NOMO-1 (cell line): ENCODE results near the gene ACTL9.
"Not testable (repeated sequence)": the region's sequence is repeated elsewhere in the genome, so short reads cannot be mapped to it uniquely, and the experiment has no call there.

Experiments used
- DNase-seq, 2 experiments: peaks; one replicate each; lab custom pipeline; 2025; ENCODE audit not compliant: unreplicated experiment in 2 of 2; lab: John Stamatoyannopoulos, UW

Gene ACTL9, protein sequence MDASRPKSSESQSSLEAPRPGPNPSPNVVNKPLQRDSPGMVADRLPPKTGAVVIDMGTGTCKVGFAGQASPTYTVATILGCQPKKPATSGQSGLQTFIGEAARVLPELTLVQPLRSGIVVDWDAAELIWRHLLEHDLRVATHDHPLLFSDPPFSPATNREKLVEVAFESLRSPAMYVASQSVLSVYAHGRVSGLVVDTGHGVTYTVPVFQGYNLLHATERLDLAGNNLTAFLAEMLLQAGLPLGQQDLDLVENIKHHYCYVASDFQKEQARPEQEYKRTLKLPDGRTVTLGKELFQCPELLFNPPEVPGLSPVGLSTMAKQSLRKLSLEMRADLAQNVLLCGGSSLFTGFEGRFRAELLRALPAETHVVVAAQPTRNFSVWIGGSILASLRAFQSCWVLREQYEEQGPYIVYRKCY

GRCh38 chr19:8698433-8699063 lies at the start of gene ACTL9:
Gene ACTL9, minus strand, starts transcription at chr19:8698795. Its CDS starts 94 bp downstream, at chr19:8698701.
- no peak for DNase-seq

- DNase-seq: not testable (repeated sequence)
These were observed 40.9 kb upstream of the ACTL9 start for GRCh38 chr19:8739291-8740065.

DNA sequence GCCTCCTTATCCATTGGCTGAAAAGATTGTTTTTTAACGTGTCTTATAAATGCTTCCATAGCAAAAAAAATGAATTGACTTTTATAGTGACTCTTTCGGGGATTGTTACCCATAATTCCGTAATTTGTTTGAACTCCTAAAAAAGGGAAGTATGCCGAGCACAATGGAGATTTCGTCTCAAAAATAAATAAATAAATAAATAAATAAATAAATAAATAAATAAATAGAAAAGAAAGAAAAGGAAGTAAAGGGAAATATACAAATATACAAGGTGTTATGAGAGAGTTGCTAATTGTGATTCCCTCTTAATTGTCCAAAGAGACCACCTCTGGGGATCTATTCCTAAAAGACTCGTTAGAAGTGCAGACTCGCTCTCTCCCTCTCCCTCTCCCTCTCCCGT lies 39.8 kb upstream of the ACTL9 start:
- DNase-seq: no peak

DNA sequence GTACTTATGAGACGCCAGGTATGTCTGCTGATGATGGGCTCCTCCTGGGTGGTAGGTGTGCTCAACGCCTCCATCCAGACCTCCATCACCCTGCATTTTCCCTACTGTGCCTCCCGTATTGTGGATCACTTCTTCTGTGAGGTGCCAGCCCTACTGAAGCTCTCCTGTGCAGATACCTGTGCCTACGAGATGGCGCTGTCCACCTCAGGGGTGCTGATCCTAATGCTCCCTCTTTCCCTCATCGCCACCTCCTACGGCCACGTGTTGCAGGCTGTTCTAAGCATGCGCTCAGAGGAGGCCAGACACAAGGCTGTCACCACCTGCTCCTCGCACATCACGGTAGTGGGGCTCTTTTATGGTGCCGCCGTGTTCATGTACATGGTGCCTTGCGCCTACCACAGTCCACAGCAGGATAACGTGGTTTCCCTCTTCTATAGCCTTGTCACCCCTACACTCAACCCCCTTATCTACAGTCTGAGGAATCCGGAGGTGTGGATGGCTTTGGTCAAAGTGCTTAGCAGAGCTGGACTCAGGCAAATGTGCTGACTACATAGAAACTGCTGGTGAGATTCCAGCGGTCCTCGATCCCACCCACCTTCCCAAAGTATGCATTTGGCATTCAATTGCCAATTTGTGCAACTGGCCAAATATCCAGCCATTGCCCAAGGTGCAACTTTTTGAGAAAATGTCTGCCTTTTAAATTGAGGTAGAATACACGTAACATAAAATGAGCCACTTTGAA lies 33.0 kb upstream of the ACTL9 start:
- no peak for DNase-seq

DNA sequence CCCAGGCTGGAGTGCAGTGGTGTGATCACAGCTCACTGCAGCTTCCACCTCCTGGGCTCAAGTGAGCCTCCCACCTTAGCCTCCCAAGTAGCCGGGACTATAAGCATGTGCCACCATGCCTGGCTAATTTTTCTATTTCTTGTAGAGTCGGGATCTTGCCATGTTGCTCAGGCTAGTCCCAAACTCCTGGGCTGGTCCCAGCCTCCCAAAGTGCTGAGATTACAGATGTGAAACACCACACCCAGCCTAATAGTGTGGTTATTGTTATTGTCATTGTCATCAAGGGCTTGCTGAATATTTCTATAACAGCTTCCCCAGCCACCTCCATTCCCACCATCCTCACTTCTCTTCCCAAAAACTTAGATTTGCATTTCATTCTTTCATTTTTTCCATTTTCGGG lies 25.7 kb upstream of the ACTL9 start:
- no peak for DNase-seq

GRCh38 chr19:8722032-8722431 lies 23.4 kb upstream of the ACTL9 start:
- no peak for DNase-seq

DNA sequence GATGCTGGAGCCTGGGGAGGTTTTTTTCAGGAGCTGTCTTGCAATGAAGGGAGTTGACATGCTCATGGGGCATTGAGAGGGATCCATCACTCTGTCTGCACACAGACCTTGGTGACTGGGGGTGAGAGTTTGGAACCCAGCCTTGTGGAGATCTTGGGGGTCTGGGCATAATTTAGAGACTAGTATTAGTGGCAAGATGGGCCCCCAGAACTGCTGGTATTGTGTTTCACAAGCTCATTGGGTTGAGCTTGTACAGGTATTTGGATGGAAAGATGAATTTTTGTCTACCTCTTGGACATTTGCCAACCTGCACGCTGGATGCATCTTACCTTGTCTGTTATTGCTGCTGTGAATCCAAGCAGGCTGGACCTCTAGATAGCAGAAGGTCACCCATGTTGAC lies 22.7 kb upstream of the ACTL9 start, which contains the start of gene OR2Z1:
Gene OR2Z1, plus strand, starts transcription at position 301 of the 400 bp plus-strand sequence. CDS start 9,395 bp downstream, outside the sequence.
- DNase-seq: no peak

- not testable (repeated sequence) for DNase-seq
These were observed 11.7 kb upstream of the ACTL9 start for GRCh38 chr19:8710337-8710736.

- no peak for DNase-seq
These were observed 7.1 kb upstream of the ACTL9 start for GRCh38 chr19:8705742-8706141.

DNA sequence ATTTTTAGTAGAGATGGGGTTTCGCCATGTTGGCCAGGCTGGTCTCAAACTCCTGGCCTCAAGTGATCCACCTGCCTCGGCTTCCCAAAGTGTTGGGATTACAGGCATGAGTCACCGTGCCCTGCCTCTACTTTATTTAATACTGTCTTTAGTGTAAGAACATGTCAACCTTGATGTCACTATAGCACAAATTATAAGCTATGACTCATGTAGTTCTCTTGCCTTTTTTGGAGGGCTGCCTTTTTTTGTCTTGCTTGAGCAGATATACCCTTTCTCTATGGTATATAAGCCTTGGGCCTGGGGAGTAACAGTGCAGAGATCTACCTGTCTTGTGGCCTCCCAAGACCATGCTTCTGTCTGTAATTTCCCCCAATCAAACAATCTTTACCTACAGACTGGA lies 6.7 kb upstream of the ACTL9 start:
- not testable (repeated sequence) for DNase-seq

GRCh38 chr19:8703223-8703622 lies 4.6 kb upstream of the ACTL9 start:
- DNase-seq: no peak

GRCh38 chr19:8702350-8702749 lies 3.8 kb upstream of the ACTL9 start:
- DNase-seq: no peak

- DNase-seq: no peak
These were observed 2.4 kb upstream of the ACTL9 start for GRCh38 chr19:8700956-8701355.

- DNase-seq: no peak
These were observed 1.3 kb upstream of the ACTL9 start for GRCh38 chr19:8699908-8700307.

GRCh38 chr19:8697671-8698432 lies 743 bp downstream of the ACTL9 start:
- no peak for DNase-seq

DNA sequence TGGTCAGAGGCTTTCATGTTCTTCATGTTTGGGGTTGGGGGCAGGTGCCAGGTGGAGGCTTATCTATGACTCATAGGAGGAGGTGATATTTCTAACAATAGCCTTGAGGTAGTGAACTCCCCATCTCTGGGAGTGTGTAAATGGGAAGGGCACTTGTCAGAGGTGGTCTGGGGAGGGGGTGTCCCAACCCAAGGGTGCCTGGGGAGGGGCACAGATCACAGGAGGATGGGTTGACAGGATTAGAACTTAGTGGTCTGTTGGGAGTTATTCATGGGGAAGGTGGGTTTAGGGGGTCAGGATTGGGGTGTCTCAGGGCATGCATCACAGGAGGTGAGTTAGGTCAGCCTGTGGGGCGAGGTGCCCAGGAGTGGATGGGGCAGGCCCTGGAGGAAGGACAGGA lies 1.6 kb downstream of the ACTL9 start:
- DNase-seq: no peak

GRCh38 chr19:8695911-8696310 lies 2.7 kb downstream of the ACTL9 start:
- no peak for DNase-seq

DNA sequence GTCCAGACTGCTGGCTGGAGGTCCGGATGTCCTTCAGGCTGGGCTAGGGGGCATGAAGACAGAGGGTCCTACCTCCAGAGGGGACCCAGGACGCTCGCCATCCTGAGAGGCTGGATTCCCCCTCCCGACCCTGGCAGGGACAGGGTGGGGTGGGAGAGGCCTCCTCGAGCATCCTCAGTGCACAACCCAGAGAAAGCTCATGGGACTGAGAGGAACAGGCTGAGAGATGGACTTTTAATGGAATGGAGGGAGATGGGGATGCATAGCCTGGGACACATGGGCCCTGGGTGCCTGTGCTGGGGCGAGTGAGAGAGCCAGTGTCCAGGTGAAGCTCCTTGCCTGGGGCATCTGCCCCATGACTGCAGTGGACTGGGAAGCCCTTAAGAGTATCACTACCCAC lies 3.1 kb downstream of the ACTL9 start:
- DNase-seq: no peak

DNA sequence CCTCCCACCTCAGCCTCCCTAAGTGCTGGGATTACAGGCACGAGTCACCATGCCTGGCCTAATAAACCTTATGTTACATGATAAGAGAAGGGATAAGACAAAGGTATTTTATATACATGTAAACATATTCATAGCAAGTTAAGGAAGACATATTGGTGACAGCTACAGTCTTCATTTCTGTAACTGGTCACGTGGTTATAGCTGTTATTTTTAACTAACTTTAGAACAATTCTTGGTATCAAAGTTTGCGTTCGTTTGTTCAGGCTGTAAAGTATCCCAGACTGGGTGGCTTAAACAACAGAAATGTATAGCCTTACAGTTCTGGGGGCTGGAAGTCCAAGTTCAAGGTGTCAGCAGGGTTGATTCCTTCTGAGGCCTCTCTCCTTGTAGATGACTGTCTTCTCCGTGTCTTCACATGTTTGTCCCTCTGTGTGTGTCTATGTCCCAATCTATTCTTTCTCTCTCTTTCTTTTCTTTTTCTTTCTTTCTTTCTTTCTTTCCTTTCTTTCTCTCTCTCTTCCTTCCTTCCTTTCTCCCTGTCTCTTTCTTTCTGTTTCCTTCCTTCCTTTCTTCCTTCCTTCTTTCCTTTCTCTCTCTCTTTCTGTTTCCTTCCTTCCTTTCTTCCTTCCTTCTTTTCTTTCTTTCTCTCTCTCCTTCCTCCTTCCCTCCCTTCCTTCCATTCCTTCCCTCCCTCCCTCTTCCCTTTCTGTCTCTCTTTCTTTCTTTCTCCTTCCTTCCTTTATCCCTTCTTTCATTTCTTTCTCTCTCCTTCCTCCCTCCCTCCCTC lies 7.6 kb downstream of the ACTL9 start:
- no peak for DNase-seq
